Activated B cell treated with CpG ODN at 0.5 μM for 24 hours (primary cell): Measurements from ENCODE around the gene LRIG1. TPM values are rescaled to one million over a fixed set of nuclear protein-coding genes. Genes with fewer than 3 reads are reported as not detected.

Experiments
- ATAC-seq: fragments of 200-7000 bp; cut with Tn5 transposase; one replicate; pipeline ENCODE4 v1.10.0; 2021; ENCODE audit warnings: low read depth, mild to moderate bottlenecking, moderate library complexity
- CTCF ChIA-PET: fragments of 350-600 bp; sonication (Branson Sonifier 250); formaldehyde crosslinking; loops from one replicate; lab custom pipeline; 2021; ENCODE audit warnings: antibody characterized with exemption; lab: Charles Lee
- POLR2A ChIA-PET: fragments of 350-600 bp; sonication (Branson Sonifier 250); formaldehyde crosslinking; loops from one replicate; lab custom pipeline; 2021; ENCODE audit warnings: antibody characterized with exemption; lab: Charles Lee
- DNase-seq: peaks from one replicate; pipeline ENCODE4 v3.0.0; 2022
- H3K27ac Mint-ChIP-seq: one replicate; pipeline ENCODE4 v1.8.0; 2020; ENCODE audit warnings: mixed read lengths
- H3K27me3 Mint-ChIP-seq: one replicate; pipeline ENCODE4 v1.8.0; 2021; ENCODE audit warnings: mixed read lengths
- H3K36me3 Mint-ChIP-seq: one replicate; pipeline ENCODE4 v1.8.0; 2021; ENCODE audit warnings: low read depth, mixed read lengths
- H3K4me1 Mint-ChIP-seq: one replicate; pipeline ENCODE4 v1.8.0; 2021; ENCODE audit warnings: mixed read lengths
- H3K4me3 Mint-ChIP-seq: one replicate; pipeline ENCODE4 v1.8.0; 2020; ENCODE audit warnings: mild to moderate bottlenecking, mixed read lengths
- H3K9me3 Mint-ChIP-seq: one replicate; pipeline ENCODE4 v1.8.0; 2020; ENCODE audit warnings: mixed read lengths
- CTCF ChIP-seq: fragments of 200-600 bp; IDR thresholded peaks from one replicate; pipeline ENCODE4 v1.8.0; 2022; ENCODE audit warnings: antibody characterized with exemption, mild to moderate bottlenecking
- intact Hi-C: fragments of 100-400 bp; cut with micrococcal nuclease; formaldehyde crosslinking; loops from one replicate; pipeline ENCODE4 v1.15.1; 2024
- total RNA-seq: library from RNA; stranded (reverse); gene quantifications from 2 replicates; pipeline ENCODE4 v1.2.3, GENCODE V29; 2022

Gene LRIG1
- total RNA-seq, 1 donor from 2014 or later = 9.7 TPM

DNA sequence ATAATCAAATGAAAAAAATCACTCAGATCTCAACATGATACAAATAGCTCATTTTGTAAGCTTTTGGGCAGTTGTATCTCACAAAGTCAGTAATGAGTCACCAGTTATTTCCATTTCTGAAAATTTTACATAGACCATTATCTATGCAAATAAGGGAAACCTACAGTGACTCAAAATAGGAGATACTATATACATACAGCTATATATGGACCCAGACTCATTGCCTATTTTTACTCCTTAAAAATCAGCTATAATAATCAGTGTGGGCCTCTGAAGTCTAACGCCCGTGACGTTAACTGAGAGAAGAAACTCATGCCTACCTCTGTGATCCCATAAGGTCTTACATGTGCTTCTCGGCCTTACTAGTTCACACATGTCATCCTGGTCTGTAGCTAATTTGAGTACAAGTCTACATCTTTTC is 31.6 kb downstream of the LRIG1 start:
- H3K4me3 Mint-ChIP-seq = peak overlapping the region; percentile 57
- no peak for DNase-seq
- H3K27me3 Mint-ChIP-seq = peaks cover 19% of the 10 kb centered on the region
- ChIA-PET CTCF (interaction anchor here (1.0 to 1.6 kb wide), 3 partner anchors 16 to 61 kb away, joined by 3 to 4 read pairs (median 4); partner anchors contain the start of gene LRIG1), POLR2A (interaction anchor here (0.6 to 2.4 kb wide), 2 partner anchors 31 to 72 kb away, joined by 3 to 12 read pairs; partner anchors contain the start of gene LRIG1)
- no peaks in the 10 kb centered on the region for H3K36me3 Mint-ChIP-seq
- peak overlapping the region; percentile 65 for H3K27ac Mint-ChIP-seq
- H3K9me3 Mint-ChIP-seq = no peaks in the 10 kb centered on the region
- peaks cover 61% of the 10 kb centered on the region for H3K4me1 Mint-ChIP-seq
- peak; percentile 18 for ATAC-seq
- no peak for TF ChIP-seq CTCF
- intact Hi-C loops = loop anchor here (2.0 kb wide), 1 partner anchor 14 kb away; no protein-coding TSS in a partner anchor

DNA sequence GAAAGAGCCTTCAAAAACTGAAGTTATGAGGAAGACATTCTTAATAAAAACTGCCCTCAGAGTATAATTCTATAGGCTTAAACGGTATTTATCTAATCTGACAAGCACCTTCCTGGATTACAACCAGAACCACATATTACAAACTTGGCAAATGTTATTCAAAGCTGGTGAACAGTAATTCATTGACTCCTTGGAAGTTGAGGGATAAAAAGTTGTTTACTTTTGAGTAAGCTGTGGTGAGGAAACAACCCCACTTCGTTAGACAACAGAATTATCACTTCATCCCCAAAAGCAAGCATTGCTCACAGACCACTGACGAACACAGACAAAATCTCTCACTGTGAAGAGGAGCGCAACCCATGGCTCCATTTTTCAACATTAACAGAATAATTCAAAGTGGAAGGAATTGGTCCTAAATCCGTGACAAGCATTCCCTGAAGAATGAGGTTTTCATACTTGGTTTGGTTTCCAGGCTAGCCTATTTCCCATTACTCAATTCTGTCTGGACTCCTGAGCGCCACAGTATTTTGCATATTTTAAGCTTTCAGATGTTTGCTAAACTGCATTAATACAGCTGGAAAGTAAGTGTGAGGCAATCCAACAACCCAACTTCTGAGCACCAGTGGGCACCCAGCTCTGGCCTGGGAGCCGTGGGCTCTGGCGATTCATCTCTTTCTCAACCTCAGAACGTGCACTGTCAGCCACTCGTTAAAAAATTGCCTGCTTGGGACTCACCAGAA is 32.7 kb downstream of the LRIG1 start:
- H3K27ac Mint-ChIP-seq = no peak overlapping the region
- peaks cover 50% of the 10 kb centered on the region for H3K4me1 Mint-ChIP-seq
- CTCF ChIA-PET = interaction anchor here (1.6 kb wide), 1 partner anchor 60 kb away, joined by 4 read pairs; no protein-coding TSS in a partner anchor

GRCh38 chr3:66466606-66467270 is 34.1 kb downstream of the LRIG1 start:
- no peaks in the 10 kb centered on the region for H3K36me3 Mint-ChIP-seq
- H3K9me3 Mint-ChIP-seq = no peaks in the 10 kb centered on the region
- no peak overlapping the region for H3K4me3 Mint-ChIP-seq
- intact Hi-C loops = loop anchor here (2.0 kb wide), 1 partner anchor 16 kb away; no protein-coding TSS in a partner anchor
- no peak for ATAC-seq
- H3K27me3 Mint-ChIP-seq = peaks cover 19% of the 10 kb centered on the region
- no peak overlapping the region for H3K27ac Mint-ChIP-seq
- ChIA-PET POLR2A (interaction anchor here (0.6 to 0.7 kb wide), 3 partner anchors 9 to 83 kb away, joined by 4 read pairs; no protein-coding TSS in a partner anchor), CTCF (interaction anchor here (0.8 kb wide), 1 partner anchor 56 kb away, joined by 5 read pairs; no protein-coding TSS in a partner anchor)
- H3K4me1 Mint-ChIP-seq = peaks cover 36% of the 10 kb centered on the region
- DNase-seq = no peak
- no peak for TF ChIP-seq CTCF

More for the DNA sequence above, 32.7 kb downstream of the LRIG1 start:
- ATAC-seq = no peak
- no peaks in the 10 kb centered on the region for H3K9me3 Mint-ChIP-seq
- intact Hi-C loops = loop anchor here (2.0 kb wide), 2 partner anchors 15 to 17 kb away; no protein-coding TSS in a partner anchor
- H3K4me3 Mint-ChIP-seq = peak overlapping the region; percentile 11
- H3K27me3 Mint-ChIP-seq = peaks cover 19% of the 10 kb centered on the region
- POLR2A ChIA-PET = interaction anchor here (0.6 to 2.4 kb wide), 2 partner anchors 32 to 262 kb away, joined by 4 to 12 read pairs; partner anchors contain the start of gene LRIG1
- DNase-seq = no peak
- no peaks in the 10 kb centered on the region for H3K36me3 Mint-ChIP-seq
- TF ChIP-seq CTCF = no peak

DNA sequence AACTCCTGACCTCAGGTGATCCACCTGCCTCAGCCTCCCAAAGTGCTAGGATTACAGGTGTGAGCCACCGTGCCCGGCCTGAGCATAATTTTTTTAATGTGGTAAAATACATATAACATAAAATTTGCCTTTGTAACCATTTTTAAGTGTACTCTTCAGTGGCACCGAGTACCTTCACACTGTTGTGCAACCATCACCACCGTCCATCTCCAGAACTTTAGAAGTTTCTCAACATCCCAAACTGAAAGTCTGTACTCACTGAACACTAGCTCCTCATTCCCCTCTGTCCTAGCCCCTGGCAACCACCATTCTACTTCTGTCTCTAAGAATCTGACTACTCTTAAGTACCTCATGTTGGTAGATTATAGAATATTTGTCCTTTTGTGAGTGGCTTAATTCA is 35.2 kb downstream of the LRIG1 start:
- Mint-ChIP-seq H3K4me1 (peaks cover 29% of the 10 kb centered on the region), H3K27me3 (peaks cover 19% of the 10 kb centered on the region), H3K36me3 (no peaks in the 10 kb centered on the region), H3K9me3 (no peaks in the 10 kb centered on the region), H3K4me3 (no peak overlapping the region), H3K27ac (no peak overlapping the region)
- ChIA-PET CTCF (no interaction called here), POLR2A (no interaction called here)
- TF ChIP-seq CTCF = no peak
- DNase-seq (no peak), ATAC-seq (no peak)
- intact Hi-C loops = no loop called here
